Chondrocyte (in vitro differentiated cells): ENCODE data around the gene IDH2. TPM values are rescaled to one million over a fixed set of nuclear protein-coding genes. Genes with fewer than 3 reads are reported as not detected.

ENCODE experiments used
- DNase-seq: peaks from one replicate; pipeline ENCODE4 v3.0.0; 2021; ENCODE audit warnings: mixed read lengths, low spot score
- H3K27ac Mint-ChIP-seq: one replicate; pipeline ENCODE4 v1.8.0; 2021; ENCODE audit warnings: mild to moderate bottlenecking, moderate library complexity, mixed read lengths; ENCODE audit not compliant: unreplicated experiment
- H3K27me3 Mint-ChIP-seq: 2 replicates; pipeline ENCODE4 v1.8.0; 2021; ENCODE audit warnings: low read depth, mixed read lengths
- H3K36me3 Mint-ChIP-seq: 2 replicates; pipeline ENCODE4 v1.8.0; 2021; ENCODE audit warnings: low read depth, mixed read lengths
- H3K4me1 Mint-ChIP-seq: 2 replicates; pipeline ENCODE4 v1.8.0; 2021; ENCODE audit warnings: low read depth, mild to moderate bottlenecking, mixed read lengths
- H3K4me3 Mint-ChIP-seq: one replicate; pipeline ENCODE4 v1.8.0; 2021; ENCODE audit warnings: mild to moderate bottlenecking, moderate library complexity, mixed read lengths; ENCODE audit not compliant: unreplicated experiment
- H3K9me3 Mint-ChIP-seq: 2 replicates; pipeline ENCODE4 v1.8.0; 2021; ENCODE audit warnings: low read depth, mixed read lengths
- total RNA-seq: library from RNA; stranded (reverse); gene quantifications from 3 replicates; pipeline ENCODE4 v1.2.1, GENCODE V29; 2021
- TF ChIP-seq, protein P1 (sequence below): fragments of 200-600 bp; sonication (generic); IDR thresholded peaks from 2 replicates; pipeline ENCODE4 v1.5.0; 2021; ENCODE audit warnings: antibody characterized with exemption, mild to moderate bottlenecking, moderate library complexity

Gene IDH2
- total RNA-seq, 1 donor from 2014 or later: 126 TPM

DNA sequence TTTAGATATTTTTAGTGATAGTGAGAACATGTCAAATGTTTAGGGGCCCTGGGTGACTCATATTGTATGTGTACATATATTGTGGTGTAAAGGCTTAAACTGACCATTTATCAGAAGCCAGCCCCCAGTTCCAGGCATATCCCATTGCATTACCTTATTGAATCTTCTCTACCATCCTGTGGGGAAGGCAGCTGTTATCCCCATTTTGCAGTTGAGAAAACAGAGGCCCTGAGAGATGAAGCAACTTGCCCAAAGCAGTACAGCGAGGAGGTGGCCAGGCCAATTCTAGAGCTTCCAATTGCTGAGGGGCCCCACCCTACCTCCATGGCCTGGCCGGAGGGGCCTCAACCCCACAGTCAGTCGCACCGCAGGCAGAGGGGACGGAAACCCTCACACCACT lies 53.2 kb downstream of the IDH2 start:
- H3K36me3 Mint-ChIP-seq: no peaks in the 10 kb centered on the region
- no peak overlapping the region for H3K4me3 Mint-ChIP-seq
- TF ChIP-seq, protein P1, sequence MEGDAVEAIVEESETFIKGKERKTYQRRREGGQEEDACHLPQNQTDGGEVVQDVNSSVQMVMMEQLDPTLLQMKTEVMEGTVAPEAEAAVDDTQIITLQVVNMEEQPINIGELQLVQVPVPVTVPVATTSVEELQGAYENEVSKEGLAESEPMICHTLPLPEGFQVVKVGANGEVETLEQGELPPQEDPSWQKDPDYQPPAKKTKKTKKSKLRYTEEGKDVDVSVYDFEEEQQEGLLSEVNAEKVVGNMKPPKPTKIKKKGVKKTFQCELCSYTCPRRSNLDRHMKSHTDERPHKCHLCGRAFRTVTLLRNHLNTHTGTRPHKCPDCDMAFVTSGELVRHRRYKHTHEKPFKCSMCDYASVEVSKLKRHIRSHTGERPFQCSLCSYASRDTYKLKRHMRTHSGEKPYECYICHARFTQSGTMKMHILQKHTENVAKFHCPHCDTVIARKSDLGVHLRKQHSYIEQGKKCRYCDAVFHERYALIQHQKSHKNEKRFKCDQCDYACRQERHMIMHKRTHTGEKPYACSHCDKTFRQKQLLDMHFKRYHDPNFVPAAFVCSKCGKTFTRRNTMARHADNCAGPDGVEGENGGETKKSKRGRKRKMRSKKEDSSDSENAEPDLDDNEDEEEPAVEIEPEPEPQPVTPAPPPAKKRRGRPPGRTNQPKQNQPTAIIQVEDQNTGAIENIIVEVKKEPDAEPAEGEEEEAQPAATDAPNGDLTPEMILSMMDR: no peak
- H3K27ac Mint-ChIP-seq: no peak overlapping the region
- DNase-seq: no peak
- no peaks in the 10 kb centered on the region for H3K27me3 Mint-ChIP-seq
- H3K9me3 Mint-ChIP-seq: no peaks in the 10 kb centered on the region
- H3K4me1 Mint-ChIP-seq: no peaks in the 10 kb centered on the region

DNA sequence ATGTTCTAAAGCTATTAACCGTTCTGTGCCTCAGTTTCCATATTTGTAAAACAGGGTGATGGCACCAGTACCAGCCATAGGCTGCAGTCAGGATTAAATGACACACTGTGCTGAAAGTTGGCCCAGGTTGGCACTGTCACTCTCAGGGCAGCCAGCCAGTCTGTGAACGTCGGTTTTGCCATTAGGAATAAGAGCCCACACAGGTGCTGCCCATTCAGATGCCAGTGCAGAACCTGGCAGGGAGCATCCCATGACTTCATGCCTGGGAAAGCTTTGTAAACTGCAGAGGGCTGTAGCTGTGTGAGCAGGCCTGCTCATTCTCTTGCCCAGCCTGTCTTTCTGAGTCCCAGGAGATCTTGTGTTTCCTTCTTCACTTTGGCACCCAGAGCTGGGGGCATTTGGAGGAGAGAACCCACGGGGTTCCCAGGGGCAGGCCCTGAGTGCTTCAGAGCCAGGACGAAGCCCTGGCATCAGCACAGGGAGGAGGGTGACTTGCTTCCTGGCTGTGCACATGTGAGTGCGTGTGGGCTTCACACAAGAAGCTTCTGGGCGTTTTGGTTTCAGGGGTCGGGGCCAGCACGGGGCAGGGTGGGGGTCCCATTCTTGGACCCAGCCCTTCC lies 54.2 kb downstream of the IDH2 start:
- Mint-ChIP-seq H3K27me3 (no peaks in the 10 kb centered on the region), H3K27ac (no peak overlapping the region), H3K4me3 (no peak overlapping the region), H3K36me3 (no peaks in the 10 kb centered on the region), H3K4me1 (no peaks in the 10 kb centered on the region), H3K9me3 (no peaks in the 10 kb centered on the region)
- DNase-seq: no peak
- TF ChIP-seq, protein P1: no peak

DNA sequence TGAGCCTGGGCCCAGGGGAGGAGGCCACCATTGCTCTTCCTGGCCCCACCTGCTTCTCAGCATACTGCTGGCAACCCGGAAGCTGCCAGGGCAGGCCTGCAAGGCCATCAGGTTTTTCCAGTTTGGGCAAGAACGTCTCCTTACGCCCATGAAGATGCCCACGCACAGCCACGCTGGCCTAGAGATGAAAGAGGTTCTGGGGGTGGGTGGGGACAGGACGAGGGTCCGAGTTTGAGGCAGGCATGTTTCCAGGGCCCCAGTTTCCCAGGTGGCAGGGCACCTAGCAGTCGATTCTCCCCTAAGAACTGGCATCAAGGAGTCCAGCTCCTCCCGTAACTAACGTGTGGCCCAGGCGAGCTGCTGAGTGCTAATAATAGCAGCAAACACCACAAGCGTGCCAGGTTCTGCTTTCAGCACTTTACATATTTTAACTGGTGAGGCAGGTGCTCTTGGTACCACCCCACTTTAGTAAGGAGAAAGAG lies 55.3 kb downstream of the IDH2 start:
- Mint-ChIP-seq H3K4me1 (no peaks in the 10 kb centered on the region), H3K27me3 (no peaks in the 10 kb centered on the region), H3K27ac (no peak overlapping the region), H3K9me3 (no peaks in the 10 kb centered on the region), H3K4me3 (no peak overlapping the region), H3K36me3 (no peaks in the 10 kb centered on the region)
- no peak for DNase-seq
- TF ChIP-seq, protein P1: no peak

DNA sequence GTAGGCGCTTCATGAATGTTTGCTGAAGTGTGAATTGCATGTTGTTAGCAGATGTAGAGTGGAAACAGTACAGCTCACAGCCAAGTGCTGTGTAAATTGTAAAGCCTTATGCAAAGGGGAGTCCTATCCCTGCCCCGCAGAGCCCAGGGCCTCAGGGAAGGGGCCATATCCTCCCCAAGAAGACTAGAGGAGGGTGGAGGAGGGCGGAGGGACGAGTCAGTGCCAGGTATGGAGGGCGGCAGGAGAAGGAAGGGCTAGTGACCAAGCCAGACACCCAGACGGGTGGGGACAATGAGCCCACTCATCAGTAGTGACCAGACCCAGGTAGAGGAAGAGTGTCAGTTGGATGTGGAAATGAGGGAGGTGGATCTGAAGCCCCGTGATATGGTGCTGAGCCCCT lies 56.0 kb downstream of the IDH2 start:
- no peak overlapping the region for H3K4me3 Mint-ChIP-seq
- no peak for DNase-seq
- TF ChIP-seq, protein P1: no peak
- no peak overlapping the region for H3K27ac Mint-ChIP-seq
- no peaks in the 10 kb centered on the region for H3K27me3 Mint-ChIP-seq
- no peaks in the 10 kb centered on the region for H3K4me1 Mint-ChIP-seq
- no peaks in the 10 kb centered on the region for H3K36me3 Mint-ChIP-seq
- H3K9me3 Mint-ChIP-seq: no peaks in the 10 kb centered on the region

- H3K4me1 Mint-ChIP-seq: no peaks in the 10 kb centered on the region
Observed at GRCh38 chr15:90044916-90045371, 57.3 kb downstream of the IDH2 start.

More at GRCh38 chr15:90044916-90045371, 57.3 kb downstream of the IDH2 start:
- DNase-seq: no peak
- H3K36me3 Mint-ChIP-seq: no peaks in the 10 kb centered on the region
- no peak overlapping the region for H3K27ac Mint-ChIP-seq
- TF ChIP-seq, protein P1: no peak
- no peaks in the 10 kb centered on the region for H3K27me3 Mint-ChIP-seq
- H3K4me3 Mint-ChIP-seq: no peak overlapping the region
- H3K9me3 Mint-ChIP-seq: no peaks in the 10 kb centered on the region
